Upper lobe of left lung (tissue), 6 donors: ENCODE measurements around the gene CPTP. TPM values are rescaled to one million over a fixed set of nuclear protein-coding genes. Genes with fewer than 3 reads are reported as not detected.

Experiments used
- ATAC-seq, 2 donors: fragments of 200-7000 bp; cut with Tn5 transposase; one replicate each; pipeline ENCODE4 v1.9.1; 2022; ENCODE audit warnings: mild to moderate bottlenecking in 2 of 2, moderate library complexity in 2 of 2; ENCODE audit not compliant: low FRiP score in 2 of 2
- DNase-seq, 2 donors: peaks; one replicate each; pipeline ENCODE4 v3.0.0-alpha.2; 2019 to 2020
- H3K27ac ChIP-seq, 4 donors: fragments of 200-600 bp; sonication (generic); one replicate each; pipeline ENCODE4 v1.5.1; 2016 to 2019
- H3K27me3 ChIP-seq, 4 donors: fragments of 200-600 bp; sonication (generic); one replicate each; pipeline ENCODE4 v1.5.1; 2017 to 2019
- H3K36me3 ChIP-seq, 4 donors: fragments of 200-600 bp; sonication (generic); one replicate each; pipeline ENCODE4 v1.5.1; 2016 to 2019
- H3K4me1 ChIP-seq, 4 donors: fragments of 200-600 bp; sonication (generic); one replicate each; pipeline ENCODE4 v1.5.1; 2018 to 2019
- H3K4me3 ChIP-seq, 4 donors: fragments of 200-600 bp; sonication (generic); one replicate each; pipeline ENCODE4 v1.5.1; 2017 to 2019; ENCODE audit warnings: mild to moderate bottlenecking in 2 of 4, moderate library complexity in 1 of 4
- H3K9me3 ChIP-seq, 4 donors: fragments of 200-600 bp; sonication (generic); one replicate each; pipeline ENCODE4 v1.5.1; 2018 to 2019
- CTCF ChIP-seq, 6 experiments: fragments of 450-650 bp in 4 of 6; fragments of 200-600 bp in 2 of 6; sonication (generic) in 2 of 6; IDR thresholded peaks; one replicate each; pipeline ENCODE4 v1.5.1; 2016 to 2019; ENCODE audit warnings: antibody characterized with exemption in 6 of 6
- EP300 ChIP-seq, 4 donors: sonication (generic); formaldehyde crosslinking; IDR thresholded peaks; one replicate each; pipeline ENCODE4 v1.5.1; 2017; ENCODE audit warnings: antibody characterized with exemption in 4 of 4, control low read depth in 2 of 4
- POLR2A ChIP-seq, 4 donors: fragments of 450-650 bp; IDR thresholded peaks; one replicate each; pipeline ENCODE4 v1.5.1; 2016 to 2017; ENCODE audit warnings: antibody characterized with exemption in 4 of 4, mild to moderate bottlenecking in 2 of 4
- POLR2AphosphoS5 ChIP-seq, 2 donors: sonication (generic); formaldehyde crosslinking; IDR thresholded peaks; one replicate each; pipeline ENCODE4 v1.5.1; 2017; ENCODE audit warnings: antibody characterized with exemption in 2 of 2
- WGBS, 2 donors: methylation state at CpG; one replicate each; pipeline ENCODE4 v1.1.5; 2017 to 2018; 5-methylcytosine and 5-hydroxymethylcytosine counted together
- total RNA-seq, 6 donors: library from RNA; depleted of rRNA in 4 of 6; stranded (reverse); fragments of >200 nt in 4 of 6; gene quantifications; one replicate each; pipeline versions ENCODE4 v1.1.0 to v1.2.1, GENCODE V29; 2016 to 2021
- donor health status: DM: no; HTN: no; CAD: no; lungs with moderate emphysema.
- donor health status: DM: no; HTN: yes; CAD: no; lungs with severe emphysema.

Gene CPTP
- total RNA-seq, 6 donors from 2014 or later: 14.7 to 41.6 (median 26.0) TPM

GRCh38 chr1:1326075-1326605, 1.5 kb downstream of the CPTP start:
- H3K27me3 ChIP-seq: no peaks in the 10 kb centered on the region
- H3K9me3 ChIP-seq: no peaks in the 10 kb centered on the region
- ATAC-seq: no peak
- 53 to 58% methylated on average over 6 to 8 of the region's 8 CpGs for WGBS, 2 donors
- H3K4me1 ChIP-seq: peaks cover 29 to 61% (median 41%) of the 10 kb centered on the region in 4 donors
- peak overlapping the region in 3 of 4 donors; percentile 97 to 100 (median 100) for H3K4me3 ChIP-seq
- TF ChIP-seq EP300 (IDR thresholded peaks at IDR 0.05): no peak
- TF ChIP-seq POLR2AphosphoS5 (IDR thresholded peaks at IDR 0.05): no peak
- no peak for TF ChIP-seq POLR2A (IDR thresholded peaks at IDR 0.05)
- TF ChIP-seq CTCF (IDR thresholded peaks at IDR 0.05): no peak
- no peak for DNase-seq
- peak overlapping the region in 3 of 4 donors; percentile 88 to 92 (median 90) for H3K27ac ChIP-seq
- peaks cover 3 to 33% (median 19%) of the 10 kb centered on the region in 4 donors for H3K36me3 ChIP-seq

GRCh38 chr1:1327291-1327690, 2.7 kb downstream of the CPTP start:
- Histone ChIP-seq H3K9me3 (no peaks in the 10 kb centered on the region), H3K27ac (no peak overlapping the region), H3K4me3 (no peak overlapping the region), H3K27me3 (no peaks in the 10 kb centered on the region), H3K4me1 (peaks cover 29 to 61% (median 39%) of the 10 kb centered on the region in 4 donors), H3K36me3 (peaks cover 0 to 29% (median 19%) of the 10 kb centered on the region in 4 donors)
- 93% methylated on average over 31 to 34 of the region's 40 CpGs for WGBS, 2 donors
- no peak for ATAC-seq
- no peak for DNase-seq
- TF ChIP-seq CTCF (IDR thresholded peaks at IDR 0.05): no peak
- no peak for TF ChIP-seq EP300 (IDR thresholded peaks at IDR 0.05)
- no peak for TF ChIP-seq POLR2A (IDR thresholded peaks at IDR 0.05)

GRCh38 chr1:1328254-1328653, 3.7 kb downstream of the CPTP start:
- Histone ChIP-seq H3K9me3 (no peaks in the 10 kb centered on the region), H3K27me3 (no peaks in the 10 kb centered on the region), H3K4me1 (peaks cover 22 to 62% (median 32%) of the 10 kb centered on the region in 4 donors), H3K4me3 (no peak overlapping the region), H3K27ac (no peak overlapping the region), H3K36me3 (peaks cover 0 to 29% (median 19%) of the 10 kb centered on the region in 4 donors)
- WGBS, 2 donors: 96% methylated on average over 8 of the region's 15 CpGs; no CpG with 5 or more reads in 1 of the 2 donors
- ATAC-seq (no peak), DNase-seq (peak in 1 of 2 donors; percentile 76)
- TF ChIP-seq POLR2A (IDR thresholded peaks at IDR 0.05) (no peak), CTCF (IDR thresholded peaks at IDR 0.05) (no peak), EP300 (IDR thresholded peaks at IDR 0.05) (no peak), POLR2AphosphoS5 (IDR thresholded peaks at IDR 0.05) (no peak)

GRCh38 chr1:1329304-1330210, 5.0 kb downstream of the CPTP start:
- no peak for TF ChIP-seq POLR2A (IDR thresholded peaks at IDR 0.05)
- TF ChIP-seq EP300 (IDR thresholded peaks at IDR 0.05): no peak
- TF ChIP-seq CTCF (IDR thresholded peaks at IDR 0.05): no peak
- TF ChIP-seq POLR2AphosphoS5 (IDR thresholded peaks at IDR 0.05): no peak
- Histone ChIP-seq H3K27me3 (no peaks in the 10 kb centered on the region), H3K4me3 (no peak overlapping the region), H3K9me3 (no peaks in the 10 kb centered on the region), H3K27ac (no peak overlapping the region), H3K36me3 (peaks cover 0 to 29% (median 19%) of the 10 kb centered on the region in 4 donors), H3K4me1 (peaks cover 17 to 53% (median 28%) of the 10 kb centered on the region in 4 donors)
- ATAC-seq (no peak), DNase-seq (peak in 1 of 2 donors; percentile 71)
- 93 to 94% methylated on average over 40 to 53 of the region's 58 CpGs for WGBS, 2 donors
